Limb (tissue), 2 donors: ENCODE results near the gene RAB7A.
A peak's percentile ranks its signal among the peaks of the same experiment; 100 is the strongest.
"Not testable (repeated sequence)": the region's sequence is repeated elsewhere in the genome, so short reads cannot be mapped to it uniquely, and the experiment has no call there.

ENCODE experiments used
- DNase-seq, 2 donors: peaks; one replicate each; pipeline ENCODE4 v3.0.0-alpha.2; 2016; ENCODE audit errors: extremely low spot score in 2 of 2

RAB7A gene

DNA sequence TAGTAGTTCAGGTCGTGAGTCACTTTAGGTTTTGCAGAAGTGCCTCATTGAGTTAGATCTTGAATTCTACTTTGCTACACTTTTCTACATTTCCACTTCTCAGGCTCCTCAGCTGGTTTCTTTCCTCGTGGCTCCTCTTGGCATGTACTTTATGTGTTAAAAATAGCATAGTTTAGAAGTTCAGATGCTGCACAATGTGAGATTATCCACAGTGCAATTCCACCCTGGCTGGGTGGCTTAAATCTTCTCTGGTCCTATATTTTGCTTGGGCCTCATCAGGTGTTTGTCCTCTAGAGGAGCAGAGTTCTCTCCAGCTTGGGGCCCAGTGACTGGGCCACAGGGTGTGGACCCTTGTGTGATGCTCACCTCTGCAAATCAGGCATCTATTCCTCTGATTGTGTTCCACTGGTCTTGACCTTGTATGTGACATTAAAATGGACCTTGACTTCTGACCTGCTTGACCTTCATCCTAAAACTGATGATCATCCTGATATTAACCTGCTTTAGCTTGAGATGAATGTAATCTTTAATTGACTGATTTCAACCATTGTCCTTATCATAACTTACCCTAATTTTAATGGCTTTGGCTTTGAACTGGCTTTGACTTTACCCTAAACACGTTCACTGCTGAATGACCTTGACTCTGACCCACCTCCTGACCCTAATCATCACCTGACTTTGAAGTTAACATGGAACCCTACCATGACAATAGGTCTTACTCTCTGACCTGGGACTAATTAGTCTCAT is 89.5 kb downstream of the RAB7A start:
- DNase-seq = no peak

DNA sequence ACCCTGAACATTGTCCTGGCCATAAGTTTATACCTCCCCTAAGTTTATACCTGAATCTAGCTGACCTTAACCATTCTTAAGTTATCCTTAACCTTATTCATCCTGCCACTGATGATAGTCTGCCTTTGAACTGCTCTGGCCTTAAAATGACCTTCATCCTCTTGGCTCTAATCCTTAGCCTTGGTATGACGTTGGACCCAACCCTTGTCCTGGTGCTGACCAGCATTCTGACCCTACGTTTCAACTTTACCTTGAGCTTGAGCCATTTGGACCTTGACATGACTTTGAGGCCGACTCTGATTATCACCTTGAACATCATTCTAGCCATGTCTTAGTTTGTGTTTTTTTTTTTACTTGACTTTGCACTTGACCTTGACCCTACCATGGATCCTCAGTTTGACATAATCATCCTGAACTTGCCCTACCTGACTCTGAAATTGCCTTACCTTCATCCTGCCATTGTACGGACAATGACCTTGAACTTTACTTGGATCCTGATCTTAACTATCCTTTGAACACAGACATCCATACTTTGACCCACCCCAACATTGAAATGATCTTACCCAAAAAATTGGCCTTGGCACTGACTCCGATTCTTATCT is 92.3 kb downstream of the RAB7A start:
- DNase-seq = no peak

DNA sequence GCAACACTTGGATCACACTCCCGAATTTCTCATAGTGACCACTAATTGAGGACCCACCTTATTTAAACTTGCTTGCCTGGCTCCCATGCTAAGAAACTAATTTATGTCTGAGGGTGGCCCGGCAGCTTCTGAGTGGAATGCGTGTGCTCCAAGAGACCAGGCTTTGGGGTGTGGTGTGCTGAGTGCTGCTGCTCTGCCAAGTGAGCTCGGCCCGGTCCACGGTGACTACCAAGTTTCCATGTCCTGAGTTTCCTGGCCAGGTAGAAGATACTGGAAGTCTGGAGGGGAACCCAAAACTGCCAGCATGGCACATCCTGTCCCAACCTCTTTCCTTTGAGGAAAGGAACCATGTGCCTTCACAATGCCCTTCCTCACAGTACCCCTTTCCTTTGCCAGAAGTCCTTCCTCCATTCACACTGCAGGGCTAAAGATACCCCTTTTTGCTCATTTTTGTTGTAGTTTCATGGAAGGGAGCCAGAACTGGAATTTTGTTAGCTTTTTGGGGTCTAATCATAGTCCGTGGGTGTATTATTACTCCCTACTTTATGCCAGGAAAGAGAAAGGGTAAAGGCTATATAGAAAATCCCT is 94.4 kb downstream of the RAB7A start:
- no peak for DNase-seq

DNA sequence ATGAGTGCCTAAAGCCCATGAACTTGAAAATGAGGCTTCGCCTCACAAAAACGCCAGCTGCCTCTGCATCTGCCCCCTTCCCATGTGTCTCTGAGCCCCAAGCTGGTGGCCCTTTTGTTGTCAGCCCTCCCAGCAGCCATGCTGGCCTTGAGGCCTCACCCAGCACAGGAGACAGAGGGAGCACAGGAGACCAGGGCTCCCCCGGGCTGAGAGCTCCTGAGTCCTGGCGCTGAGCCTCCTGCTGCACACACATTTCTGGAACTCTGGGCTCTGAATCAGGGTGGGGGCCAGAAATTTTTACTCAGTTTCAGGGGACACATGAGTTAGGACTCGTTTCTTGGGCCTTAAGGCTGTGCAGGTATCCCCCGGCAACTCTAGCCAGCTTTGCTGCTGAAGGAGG is 97.0 kb downstream of the RAB7A start:
- DNase-seq = no peak

DNA sequence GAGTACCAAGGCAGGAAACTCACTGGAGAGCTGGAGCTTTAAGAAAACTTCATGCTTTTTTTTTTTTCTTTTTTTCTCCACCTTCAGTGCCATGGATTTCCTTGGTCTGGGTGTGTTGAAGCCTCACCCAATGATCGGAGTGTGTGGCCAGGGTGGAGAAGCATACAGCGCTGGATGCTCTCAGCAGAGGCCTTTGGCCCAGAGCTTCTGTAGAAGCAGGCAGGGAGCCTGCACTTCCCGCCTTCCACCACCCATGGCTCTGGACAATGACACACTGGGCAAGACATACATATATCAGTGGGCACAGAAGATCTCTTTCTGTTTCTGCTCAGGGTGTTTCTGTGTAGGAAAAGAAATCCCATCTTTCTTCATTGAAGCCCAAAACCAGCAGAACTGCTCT is 97.6 kb downstream of the RAB7A start:
- DNase-seq = no peak

DNA sequence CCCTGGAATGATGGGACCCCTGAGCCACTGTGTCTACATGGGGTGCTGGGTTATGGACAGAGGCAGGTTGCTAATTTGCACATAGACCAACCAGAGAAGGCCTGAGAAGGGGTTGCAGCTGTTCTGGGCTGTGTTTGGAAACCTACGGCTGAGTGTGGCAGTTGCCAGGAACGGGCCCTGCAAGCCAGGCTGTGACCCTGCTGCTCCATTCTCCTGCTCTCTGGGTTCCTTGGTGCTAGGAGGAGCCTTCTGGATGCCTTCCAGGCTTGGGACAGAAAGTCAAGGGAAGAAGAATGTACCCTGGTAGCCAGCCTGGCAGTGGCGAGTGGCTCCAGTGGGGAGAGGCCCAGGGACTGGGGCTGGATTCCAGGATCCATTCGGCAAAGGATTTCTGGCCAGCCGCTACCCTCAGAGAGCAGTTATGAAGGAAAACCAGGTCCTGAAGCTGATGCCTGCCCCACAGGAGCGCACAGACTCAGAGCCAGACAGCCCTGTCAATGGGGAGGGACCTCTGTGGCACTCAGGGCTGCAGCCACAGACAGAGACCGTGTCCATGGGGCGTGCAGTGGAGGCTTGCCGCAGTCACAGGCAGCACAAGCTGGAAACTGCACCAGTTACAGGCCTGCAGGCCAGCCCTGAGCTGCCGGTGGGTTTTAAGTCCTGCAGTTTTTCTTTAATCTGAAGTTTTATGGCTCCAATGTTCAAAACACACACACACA is 98.3 kb downstream of the RAB7A start:
- DNase-seq = no peak

DNA sequence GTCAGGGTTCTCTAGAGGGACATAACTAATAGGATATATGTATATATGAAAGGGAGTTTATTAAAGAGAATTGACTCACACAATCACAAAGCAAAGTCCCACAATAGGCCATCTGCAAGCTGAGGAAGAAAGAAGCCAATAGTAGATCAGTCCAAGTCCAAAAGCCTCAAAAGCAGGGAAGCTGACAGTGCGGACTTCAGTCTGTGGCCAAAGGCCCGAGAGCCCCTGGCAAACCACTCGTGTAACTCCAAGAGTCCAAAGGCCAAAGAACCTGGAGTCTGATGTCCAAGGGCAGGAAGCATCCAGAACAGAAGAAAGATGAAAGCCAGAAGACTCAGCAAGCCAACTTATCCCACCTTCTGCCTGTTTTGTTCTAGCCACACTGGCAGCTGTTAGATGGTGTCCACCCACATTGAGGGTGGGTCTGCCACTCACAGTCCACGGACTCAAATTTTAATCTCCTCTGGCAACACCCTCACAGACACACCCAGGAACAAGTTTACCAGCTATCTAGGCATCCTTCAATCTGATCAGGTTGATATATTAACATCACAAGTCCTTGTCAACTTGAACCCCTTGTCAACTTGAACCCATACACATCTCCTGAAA is 99.2 kb downstream of the RAB7A start:
- DNase-seq = no peak

DNA sequence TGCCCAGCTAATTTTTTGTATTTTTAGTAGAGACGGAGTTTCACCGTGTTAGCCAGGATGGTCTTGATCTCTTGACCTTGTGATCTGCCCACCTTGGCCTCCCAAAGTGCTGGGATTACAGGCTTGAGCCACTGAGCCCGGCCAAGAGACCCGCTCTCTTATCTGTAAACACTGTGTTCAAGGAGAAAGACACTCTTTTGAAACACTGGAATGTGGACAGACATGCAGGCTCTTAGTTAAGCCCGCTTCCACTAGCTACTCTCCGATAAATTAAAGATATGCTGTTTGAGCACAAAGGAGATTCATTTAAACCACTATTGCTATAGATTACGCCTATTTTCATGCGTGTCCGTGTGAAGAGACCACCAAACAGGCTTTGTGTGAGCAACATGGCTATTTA is 103.1 kb downstream of the RAB7A start:
- not testable (repeated sequence) for DNase-seq

DNA sequence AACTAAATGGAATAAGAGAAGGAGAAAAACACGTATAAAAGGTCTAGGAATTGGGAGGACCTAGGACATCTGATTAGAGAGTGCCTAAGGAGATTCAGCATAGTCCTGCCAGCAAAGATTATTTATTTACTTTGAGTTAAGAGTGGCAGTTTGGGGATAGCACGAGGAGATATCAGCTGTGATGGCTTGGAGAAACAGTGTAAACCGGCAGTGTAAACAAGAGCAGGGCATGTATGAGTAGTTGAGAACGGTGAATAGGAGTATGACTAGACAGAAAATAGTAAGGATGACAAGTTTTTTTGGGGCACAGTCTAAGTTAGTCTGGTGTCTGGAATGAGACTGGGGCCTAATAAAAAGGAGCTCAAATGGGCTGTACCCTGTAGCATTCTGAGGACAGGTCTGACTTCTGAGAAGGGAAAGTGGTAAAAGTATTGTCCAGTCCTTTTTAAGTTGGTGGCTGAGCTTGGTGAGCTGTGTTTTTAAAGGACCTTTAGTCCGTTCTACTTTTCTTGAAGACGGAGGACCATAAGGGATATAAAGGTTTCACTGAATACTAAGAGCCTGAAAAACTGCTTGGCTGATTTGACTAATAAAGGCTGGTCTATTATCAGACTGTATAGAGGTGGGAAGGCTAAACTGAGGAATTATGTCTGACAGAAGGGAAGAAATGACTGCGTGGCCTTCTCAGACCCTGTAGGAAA is 104.1 kb downstream of the RAB7A start:
- not testable (repeated sequence) for DNase-seq

DNA sequence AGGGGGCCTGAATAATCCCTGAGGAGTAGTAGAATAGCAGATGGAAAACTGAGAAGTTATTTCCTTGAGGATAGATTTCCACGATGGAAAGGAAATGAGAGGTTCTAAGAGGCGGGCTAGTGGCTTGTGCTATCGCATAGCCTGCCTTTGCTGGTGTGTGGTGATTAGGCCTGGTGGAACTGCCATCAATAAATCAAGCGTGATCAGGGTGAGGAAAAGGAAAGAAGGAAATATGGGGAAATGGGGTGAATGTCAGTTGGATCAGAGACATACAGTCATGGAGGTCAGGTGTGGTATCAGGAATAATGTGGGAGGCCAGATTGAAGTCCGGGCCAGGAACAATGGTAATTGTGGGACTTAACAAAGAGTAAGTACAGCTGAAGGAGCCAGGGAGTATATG is 104.8 kb downstream of the RAB7A start:
- DNase-seq = not testable (repeated sequence)

DNA sequence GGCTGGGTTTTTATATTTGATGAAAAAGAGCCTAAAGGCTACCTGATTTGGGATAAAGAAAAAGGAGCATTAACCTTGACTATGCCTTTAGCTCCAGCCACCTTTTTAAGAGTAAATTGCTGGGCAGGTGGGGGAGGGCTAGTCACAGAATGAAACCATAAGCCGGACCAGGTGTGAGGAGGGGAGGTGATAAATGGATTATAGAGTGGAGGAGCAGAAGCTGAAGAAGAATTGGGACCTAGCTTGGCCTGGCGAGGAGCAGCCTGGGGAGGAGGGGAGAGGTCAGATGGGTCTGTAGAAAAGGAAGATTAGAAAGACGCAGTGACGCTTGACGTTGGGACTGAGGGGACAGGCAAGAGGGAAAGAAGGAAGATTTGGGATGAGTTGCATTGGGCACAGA is 107.0 kb downstream of the RAB7A start:
- DNase-seq = not testable (repeated sequence)

DNA sequence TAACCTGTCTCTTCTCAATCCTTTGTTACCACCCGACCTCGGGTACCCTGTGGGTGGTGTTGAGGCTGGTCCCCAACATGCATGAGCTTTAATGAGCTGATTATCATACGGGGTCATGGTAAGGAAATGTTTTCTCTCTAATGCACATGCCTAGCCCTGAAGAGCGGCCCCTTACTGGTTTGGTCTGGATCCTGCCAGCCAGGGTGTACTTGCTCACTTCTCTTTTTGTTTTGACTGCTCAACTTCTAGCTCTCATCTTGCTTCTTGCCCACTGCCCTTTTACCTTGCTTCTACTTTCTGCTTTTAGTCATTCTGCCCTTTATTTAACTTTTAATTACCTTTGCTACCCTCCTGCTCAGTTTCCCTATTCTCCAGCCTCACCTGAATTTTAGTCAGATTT is 109.1 kb downstream of the RAB7A start:
- DNase-seq = no peak

DNA sequence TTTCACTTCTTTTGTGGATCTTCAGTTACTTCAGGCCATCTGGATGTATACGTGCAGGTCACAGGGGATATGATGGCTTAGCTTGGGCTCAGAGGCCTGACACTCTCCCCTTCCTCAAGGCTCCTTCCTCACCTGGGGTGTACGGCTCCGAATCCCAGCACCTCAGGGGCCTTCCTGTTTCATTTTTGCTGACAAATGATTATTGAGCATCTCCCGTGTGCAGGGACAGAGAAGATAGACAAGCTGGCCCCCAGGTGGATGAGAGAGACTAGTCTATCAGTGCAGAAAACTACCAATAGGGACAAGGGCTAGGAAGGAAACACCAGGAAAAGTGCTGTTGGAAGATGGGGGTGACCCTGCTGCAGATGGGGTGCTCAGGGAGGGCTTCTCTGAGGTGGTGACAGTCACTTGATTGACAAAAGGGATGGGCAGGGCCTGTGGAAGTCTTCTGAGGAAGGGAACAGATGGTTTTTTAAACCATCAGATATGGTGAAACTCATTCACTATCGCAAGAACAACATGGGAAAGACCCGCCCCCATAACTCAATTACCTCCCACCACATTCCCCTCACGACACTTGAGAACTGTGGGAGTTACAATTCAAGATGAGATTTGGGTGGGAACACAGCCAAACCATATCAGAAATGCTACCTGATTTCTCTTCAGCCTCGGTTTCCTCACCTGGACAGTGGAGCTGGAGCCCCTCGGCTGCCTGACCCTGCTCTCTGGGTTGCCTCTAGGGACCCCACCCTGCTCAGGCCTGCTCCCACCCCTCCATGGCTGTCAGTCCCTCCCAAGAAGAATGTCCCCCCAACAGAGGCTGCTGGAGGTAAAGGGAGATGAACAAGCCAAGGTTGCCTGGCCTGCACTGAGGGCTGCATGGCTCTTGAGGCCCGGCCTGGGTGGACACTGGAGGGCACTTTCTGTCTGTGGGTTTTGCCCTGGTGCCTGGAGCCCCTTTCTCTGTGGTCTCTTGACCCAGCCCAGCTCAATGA is 116.2 kb downstream of the RAB7A start:
- DNase-seq = no peak

DNA sequence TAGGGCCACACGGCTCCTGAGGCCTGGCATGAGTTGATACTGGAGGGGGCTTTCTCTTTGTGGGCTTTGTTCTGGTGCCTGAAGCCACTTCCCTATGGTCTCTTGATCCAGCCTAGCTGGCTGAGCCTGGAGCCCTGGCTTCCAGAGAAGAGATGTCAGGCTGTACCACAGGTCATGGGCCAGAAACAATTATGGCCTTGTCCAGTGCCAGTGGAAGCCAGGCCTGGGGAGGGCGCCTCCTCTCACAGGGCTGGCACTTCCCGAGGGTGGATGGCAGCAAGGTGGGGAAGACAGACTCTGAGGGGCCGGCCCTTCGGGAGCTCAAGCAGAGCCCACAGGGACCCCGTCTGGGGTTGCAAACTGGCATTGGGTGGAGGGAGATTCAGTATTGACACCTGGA is 118.5 kb downstream of the RAB7A start:
- no peak for DNase-seq

DNA sequence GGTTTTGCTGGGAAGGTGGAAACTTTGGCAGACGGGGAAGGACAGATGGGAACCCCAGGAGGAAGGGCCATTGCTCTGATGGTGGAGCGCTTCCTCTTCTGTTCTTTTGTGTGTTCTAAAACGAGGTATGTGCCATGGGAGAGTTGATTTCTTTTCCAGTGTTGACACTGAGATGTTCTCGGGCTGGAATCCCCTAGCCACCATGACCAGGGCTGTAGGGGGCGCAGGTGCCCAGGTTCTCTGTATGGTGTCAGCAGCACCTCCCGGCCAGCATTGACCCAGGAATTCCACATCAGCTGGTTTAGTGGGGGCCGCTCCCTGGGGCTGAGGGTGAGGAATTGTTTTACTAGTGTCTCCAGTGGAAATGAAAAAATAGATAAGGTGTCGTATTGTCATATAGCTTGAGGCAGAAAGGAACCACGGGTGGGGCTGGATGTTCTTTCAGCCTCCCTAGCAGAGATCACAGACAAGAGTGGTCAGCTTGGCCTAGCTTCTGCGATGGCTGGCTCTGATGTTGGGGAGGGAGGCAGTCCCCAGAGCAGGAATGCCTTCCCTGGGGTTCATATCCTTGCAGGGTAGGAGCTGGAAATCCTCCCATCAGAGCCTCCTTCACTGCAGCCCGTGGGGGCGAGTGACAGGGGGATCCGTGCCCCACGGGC is 119.3 kb downstream of the RAB7A start:
- no peak for DNase-seq

DNA sequence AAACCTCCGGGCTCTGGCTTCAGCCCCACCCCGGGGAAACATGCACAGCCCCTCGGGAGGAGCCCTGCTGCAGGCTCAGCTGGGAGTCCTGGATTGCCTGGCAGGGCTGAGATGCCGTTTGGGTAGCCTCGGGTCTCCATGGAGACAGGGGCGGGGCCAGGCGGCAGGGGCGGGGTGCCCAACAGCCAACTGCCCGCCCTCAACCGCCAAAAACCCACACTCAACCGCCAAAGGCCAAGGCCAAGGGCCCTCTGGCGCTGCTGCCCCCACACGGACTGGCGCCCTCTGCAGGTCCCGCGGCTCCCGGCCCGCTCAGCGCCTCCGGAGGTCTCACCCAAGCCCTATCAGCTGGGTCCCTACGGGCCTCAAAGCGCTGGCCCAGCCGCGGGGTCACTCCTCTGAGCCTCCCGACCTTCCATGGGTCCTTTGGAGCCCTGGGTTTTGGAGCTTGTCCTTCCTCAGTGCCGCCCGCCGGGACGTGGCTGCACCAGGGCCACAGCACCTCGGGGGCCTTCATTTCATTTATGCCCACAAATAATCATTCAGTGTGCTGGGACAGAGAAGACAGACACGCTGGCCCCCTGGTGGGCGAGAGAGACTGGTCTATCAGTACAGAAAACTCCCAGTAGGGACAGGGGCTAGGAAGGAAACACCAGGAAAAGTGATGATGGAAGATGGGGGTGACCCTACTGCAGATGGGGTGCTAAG is 119.9 kb downstream of the RAB7A start:
- peak; percentile 43 to 86 for DNase-seq

DNA sequence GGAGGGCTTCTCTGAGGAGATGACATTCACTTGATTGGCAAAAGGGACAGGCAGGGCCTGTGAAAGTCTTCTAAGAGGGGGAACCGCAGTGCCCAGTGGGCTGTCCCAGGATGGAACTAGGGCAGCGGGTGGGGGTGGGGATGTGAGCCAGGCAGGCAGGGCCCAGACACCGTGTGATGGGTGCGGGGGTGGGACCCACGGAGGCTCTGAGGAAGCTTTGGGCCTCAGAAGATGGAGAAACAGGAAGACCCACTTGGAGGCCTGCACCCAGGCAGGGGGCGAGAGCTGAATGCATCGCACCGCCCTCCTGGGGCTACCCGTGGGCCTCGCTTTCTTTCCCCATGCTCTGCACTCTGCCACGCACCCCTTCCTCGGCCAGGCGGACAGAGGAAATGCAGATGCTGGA is 120.5 kb downstream of the RAB7A start:
- no peak for DNase-seq

DNA sequence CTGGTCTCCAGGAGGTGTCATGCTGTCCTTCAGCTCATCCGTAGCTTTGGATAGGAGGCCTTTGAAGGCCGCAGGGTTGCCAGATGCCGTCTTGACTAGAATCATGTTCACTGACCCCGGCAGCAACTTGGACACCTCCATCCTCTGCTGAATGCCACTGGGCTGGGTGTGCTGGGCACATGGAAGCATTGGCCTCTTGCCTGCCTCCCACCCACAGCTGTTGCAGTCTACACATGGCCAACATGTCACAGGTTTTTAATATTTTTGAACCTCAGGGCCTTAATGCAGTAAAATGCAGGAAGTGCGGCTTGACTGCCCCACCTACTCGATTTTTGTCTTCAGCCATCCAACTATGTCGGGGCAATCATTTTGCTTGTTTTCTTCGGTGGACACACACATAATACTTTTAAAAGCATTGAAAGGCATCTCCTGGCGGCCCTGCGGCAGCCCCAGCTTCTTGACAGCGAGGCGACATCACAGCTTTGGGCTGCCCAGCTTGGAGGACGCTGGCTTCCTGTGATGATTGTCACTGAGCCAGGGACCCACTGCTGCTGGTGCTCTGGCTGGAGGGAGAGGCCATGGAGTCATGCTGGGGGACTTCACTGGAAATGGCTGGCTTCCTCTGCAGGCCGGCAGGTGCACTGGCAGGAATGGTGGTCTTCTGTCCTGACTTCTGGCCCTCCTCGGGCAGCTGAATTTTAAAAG is 121.8 kb downstream of the RAB7A start:
- no peak for DNase-seq
